ENCODE results near the gene TEX54. TPM values are rescaled to one million over a fixed set of nuclear protein-coding genes. Genes with fewer than 3 reads are reported as not detected.
A peak's percentile ranks its signal among the peaks of the same experiment; 100 is the strongest.
"Not testable (repeated sequence)": the region's sequence is repeated elsewhere in the genome, so short reads cannot be mapped to it uniquely, and the experiment has no call there.

Gene TEX54
- total RNA-seq, 1 donor from 2014 or later = not detected

DNA sequence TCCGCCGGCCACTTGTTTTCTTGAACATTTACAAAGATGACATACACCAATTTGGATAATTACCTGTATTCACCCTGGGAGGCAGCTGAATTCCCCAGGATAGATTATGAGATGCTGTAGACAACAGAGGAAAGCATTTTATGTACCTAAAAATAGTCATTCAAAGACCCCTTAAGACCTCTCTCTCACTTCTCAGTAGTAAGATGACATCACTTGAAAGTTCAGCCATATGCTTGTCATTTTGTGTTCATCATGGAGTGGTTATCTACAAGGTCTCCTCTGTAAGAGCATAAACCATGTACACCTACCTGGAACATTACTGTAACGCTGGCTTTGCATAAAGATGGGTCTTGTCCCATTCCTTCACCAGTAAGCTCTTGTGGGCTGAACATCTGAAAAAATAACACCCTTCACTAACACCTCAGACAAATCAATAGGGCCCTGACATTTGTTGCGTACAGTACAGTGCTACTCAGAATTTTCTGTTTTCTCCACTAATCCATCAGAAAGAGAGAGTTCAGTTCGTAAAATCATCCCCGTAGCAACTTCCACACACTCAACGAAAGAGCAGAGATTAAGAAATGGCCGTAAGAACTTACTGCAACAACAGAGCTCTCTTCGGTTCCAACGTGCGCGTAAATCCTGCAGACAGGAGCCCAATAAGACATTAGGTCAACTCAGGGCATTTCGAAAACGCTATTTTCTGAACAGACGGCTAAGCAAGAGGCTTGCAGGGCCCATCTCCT is 22.4 kb upstream of the TEX54 start:
- DNase-seq = no peak

DNA sequence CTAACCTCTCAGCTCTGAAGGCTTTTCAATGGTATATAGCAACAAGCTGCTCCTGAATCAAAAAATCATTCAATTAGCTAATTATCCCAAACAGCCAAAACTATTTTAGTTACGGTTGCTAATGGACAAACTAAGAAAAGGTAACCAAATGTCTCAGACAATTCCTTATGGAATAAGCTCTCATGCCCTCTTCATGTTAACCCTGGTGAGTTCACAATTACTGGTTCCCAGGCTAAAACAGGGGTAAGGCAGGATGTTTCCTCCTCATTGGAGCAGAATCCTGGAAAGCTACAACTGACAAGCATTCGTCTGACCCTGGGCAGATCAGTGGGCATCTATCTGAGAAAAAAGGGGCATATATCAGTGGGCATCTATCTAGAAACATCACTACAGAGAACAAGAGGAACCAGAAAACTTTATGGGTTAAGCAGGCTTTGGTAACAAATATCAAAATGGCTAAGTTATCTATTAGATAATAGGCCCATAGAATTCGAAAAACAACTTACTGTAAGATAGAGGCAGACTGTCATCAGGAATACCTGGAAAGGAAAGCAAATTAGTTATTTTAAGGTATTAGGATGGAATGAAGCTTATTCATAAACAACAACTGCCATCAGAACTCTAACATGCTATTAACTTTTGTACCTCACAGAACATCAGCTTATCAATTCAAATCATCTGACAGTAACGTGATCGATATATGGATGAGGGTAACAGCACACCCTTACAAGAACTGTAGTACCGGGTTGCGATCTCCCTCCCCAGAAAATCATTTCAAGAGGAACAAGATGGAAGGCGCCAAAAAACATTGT is 21.6 kb upstream of the TEX54 start:
- DNase-seq = no peak

DNA sequence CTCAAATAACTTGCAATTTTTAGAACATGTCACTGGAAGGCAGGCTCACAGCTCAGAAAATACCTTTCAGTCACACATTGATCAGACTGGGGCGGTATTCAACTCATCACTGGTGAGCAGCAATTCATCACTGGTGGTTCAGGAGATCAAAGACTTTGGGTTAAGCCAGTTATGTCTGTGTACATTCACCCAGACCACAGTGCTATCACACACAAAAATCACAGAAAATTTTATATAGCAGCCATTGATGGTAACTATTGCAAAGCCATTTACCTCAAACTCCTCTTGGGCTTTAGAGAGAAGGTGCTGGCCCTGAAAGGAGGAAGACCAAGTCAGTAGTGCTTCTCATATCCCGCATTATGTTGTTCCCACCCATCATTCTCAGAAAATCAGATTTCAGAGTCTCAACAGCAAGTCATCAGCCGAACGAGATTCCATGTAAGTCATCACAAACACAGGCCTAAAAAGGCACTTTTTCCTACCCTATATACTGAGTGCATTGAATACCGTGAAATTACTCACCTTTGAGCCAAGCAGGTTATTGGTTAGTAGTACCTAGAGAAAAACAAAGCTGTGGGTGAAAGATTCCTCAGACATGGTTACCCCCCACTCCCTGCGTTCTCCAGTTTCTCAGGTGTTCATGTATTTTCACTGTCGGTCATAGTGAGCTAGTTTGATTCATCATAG is 20.8 kb upstream of the TEX54 start:
- no peak for DNase-seq

DNA sequence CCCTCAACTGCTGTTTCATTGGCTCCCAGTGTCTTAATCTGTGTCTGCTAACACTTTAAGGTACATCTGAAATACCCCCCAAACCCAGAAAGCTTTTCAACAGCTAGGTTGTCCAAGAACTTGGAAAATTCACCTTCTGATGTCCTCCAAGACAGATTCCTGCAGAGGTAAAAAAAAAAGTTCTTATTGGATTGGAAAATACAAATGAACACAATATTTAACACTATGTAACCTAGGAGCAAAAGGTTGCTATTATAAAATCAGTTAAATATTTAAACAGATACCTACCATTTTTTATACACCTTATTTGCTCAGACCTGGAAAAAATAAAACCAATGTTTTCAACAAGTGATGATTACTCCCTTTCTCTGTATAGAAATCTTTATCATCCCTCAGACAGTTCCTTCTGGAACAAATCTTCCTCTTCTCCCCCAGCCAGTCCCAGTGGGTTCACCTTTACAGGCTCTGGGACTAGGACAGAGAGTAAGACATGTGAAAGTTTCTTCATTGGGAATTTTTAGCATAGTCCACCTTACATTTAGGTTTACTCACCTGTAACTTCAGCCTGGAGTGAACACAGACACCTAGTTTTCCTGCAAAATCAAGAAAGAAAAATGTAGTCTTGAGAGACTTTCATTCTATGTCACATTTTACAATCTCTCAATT is 20.0 kb upstream of the TEX54 start:
- DNase-seq = no peak

DNA sequence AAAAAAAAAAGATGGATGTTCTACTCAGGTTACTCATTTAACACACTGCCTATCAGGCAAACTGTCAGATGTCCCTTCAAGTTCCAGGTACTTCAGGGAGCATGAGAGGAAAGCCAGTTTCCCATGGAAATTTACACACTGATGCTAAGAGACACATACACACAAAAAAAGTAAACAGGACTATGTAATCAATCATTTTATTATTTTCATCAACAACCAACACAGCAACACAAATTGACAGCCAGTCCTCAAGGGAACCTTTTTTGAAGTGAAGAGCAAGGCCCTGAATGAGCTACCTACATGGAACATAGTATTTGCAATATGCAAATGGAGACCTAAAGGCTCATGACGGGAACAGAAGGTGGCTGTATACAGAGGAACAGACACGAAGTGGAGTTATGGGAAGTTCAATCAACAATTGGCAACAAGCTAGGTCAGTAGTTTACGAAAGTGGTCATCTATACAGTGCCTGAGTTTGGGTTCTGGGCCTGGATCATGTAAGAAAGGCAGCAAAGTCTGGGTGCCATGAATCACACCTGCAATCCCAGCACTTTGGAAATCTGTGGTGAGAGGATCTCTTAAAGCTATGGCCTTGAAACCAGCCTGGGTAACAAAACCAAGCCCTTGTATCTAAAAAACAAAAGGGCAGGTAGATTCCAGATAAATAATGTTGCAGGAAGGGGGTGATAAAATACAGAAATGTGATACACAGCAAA is 19.3 kb upstream of the TEX54 start:
- no peak for DNase-seq

GRCh38 chr11:62850911-62851806 is 18.5 kb upstream of the TEX54 start:
- no peak for DNase-seq

- no peak for DNase-seq
These were observed 15.2 kb upstream of the TEX54 start for GRCh38 chr11:62847767-62848314.

DNA sequence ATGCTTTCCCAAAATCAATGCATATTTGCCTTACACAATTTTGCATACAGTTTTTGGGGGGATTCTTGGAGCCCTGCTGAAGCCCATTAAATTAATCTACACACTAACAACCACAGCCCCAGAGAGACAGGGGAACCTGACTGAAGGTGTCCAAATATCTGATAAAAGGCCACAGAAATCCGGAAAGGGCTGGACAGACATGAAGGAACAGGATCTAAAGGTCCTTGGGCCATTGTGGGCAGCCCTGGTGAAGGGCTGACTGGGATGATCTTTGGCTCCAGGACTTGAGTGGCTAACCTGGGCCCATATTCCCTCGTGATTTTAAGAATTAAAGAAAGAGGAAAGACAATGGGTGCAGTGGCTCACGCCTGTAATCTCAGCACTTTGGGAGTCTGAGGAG is 13.5 kb upstream of the TEX54 start:
- DNase-seq = no peak

DNA sequence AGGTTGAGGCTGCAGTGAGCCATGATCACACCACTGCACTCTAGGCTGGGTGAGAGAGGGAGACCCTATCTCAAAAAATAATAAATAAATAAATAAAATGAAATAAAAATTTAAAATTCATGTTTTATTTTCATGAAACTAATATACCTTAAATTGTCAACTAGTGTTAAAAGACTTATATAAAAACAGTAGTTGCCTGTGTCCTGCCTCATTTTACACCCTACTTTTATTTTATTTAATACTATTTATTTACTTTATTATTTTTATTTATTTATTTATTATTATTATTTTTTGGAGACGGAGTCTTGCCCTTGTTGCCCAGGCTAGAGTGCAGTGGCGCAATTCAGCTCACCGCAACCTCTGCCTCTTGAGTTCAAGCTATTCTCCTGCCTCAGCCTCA is 11.5 kb upstream of the TEX54 start:
- DNase-seq = no peak

DNA sequence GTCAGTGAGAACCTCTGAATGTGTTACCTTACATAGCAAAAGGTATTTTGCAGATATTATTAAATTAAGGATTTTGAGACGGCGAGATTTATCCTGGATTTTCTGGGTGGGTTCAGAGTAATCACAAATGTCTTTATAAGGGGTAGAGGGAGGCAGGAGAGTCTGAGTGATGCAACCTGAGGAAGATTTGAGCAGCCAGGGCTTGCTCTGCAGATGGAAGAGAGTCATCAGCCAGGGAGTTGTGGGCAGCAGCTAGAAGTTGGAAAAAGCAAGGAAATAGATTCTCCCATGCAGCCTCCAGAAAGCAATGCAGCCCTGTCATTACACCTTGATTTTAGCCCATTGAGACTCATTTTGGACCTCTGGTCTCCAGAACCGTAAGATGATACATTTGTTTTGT is 10.8 kb upstream of the TEX54 start:
- DNase-seq = no peak

DNA sequence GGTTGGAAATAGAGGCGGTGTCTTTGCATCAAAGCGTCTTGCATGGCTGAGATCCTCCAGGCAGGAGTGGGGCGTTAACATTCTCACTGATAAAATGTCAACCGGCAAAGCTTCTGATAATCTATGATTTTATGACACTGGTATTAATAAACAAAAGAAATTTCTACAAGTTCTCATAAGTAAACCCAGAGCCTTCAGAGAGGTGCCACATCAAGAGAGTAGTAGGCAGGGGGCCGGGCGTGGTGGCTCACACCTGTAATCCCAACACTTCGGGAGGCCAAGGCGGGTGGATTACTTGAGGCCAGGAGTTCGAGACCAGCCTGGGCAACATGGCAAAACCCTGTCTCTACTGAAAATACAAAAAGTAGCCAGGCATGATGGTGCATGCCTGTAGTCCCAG is 10.2 kb upstream of the TEX54 start:
- DNase-seq = not testable (repeated sequence)

GRCh38 chr11:62842171-62842741 is 9.6 kb upstream of the TEX54 start:
- DNase-seq = no peak

DNA sequence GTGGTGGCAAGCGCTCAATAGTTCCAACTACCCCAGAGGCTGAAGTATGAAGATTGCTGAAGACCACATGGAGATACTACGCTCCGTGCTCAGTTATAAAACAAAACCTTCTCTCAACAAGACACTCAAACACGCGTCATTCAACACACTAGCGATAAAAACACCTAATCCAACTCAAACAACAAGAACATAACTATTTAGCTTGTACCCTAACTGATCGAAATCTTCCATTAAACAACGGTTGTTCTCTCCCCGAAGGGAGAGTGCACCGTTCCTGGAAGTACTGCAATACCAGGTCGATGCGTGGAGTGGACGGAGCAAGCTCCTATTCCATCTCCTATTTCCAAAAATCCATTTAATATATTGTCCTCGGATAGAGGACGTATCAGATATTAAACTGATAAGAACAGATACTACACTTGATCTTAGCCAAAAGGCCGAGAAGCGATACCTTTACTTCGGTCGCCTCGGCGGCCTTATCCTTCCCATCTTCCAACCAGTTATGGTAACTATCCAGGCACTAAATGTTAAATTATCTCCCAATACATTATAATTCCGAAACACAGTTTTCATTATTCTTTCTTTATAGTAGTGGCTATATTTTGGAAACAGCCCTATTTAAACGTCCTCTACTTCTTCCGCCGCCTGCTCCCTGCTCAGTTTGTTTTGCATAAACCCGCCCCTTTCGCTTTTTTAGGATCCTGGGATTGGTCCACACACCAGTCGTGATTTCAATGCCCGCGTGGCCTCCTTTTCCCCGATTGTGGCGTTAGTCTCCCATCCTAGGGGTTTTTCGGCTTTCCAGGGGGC is 8.9 kb upstream of the TEX54 start:
- DNase-seq = peak; percentile 75

GRCh38 chr11:62840721-62841360 is 8.2 kb upstream of the TEX54 start:
- not testable (repeated sequence) for DNase-seq

DNA sequence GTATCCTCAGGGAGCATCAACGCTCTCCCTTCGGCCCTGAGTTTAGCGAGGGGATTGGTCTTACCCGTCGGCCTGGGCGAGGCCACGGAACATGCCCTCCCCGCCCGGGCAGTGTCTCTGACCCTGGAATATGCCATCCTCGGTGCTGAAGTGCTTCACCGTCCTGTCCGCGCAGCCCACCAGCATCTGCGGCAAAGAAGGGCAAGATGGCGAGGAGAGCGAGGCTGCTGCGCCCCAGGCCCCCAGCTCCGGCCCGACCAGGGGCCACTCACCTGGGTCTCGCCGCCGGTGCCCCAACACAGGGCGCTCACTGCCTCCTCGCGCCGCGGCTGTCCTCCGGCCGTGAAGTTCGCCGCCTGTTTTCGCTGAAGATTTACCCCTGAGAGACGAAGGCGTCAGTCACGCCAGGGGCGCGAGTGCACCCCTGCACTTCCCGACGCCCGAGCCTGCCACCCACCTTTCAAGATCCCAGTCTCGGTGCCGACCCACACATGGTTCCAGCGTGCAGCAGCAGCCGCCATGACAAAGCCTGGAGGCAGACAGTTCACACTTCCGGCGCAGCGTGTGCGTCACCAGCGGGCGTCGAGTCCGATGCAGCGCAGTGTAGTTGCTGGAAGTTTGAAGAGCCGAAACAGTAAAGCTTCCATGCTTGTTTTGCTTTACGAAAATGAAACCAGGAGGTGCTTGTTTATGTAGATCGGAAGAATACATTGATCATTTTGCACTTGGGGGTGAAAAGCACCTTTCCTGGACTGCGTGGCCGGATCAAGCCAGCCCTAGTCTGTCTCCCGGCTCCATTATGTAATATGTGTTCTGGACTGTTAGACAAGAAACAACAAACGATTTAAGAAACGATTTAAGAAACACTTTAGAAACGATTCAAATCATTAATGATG is 6.7 kb upstream of the TEX54 start, which contains the start of gene WDR74:
WDR74 (minus strand) TSS at position 541 of the 896 bp plus-strand sequence; CDS start at position 521, 20 bp downstream.
- DNase-seq = peak; percentile 91

- DNase-seq = no peak
These were observed 2.7 kb upstream of the TEX54 start for GRCh38 chr11:62835336-62835735.

- peak; percentile 100 for DNase-seq
These were observed 913 bp downstream of the TEX54 start, which contains the start of gene STX5 for GRCh38 chr11:62831520-62832335. TSS of gene STX5 (minus strand) at chr11:62832051. CDS start at chr11:62831243, 808 bp downstream.

Data from occipital lobe (tissue), 2 donors.